GM18868 (cell line): Measurements from ENCODE around the gene KAT7.
"Not testable (repeated sequence)": the region's sequence is repeated elsewhere in the genome, so short reads cannot be mapped to it uniquely, and the experiment has no call there.

Experiments
- ATAC-seq: cut with Tn5 transposase; IDR thresholded peaks from one replicate; pipeline ENCODE4 v1.9.1; 2021; ENCODE audit warnings: mild to moderate bottlenecking, moderate library complexity; ENCODE audit not compliant: unreplicated experiment

The KAT7 gene

DNA sequence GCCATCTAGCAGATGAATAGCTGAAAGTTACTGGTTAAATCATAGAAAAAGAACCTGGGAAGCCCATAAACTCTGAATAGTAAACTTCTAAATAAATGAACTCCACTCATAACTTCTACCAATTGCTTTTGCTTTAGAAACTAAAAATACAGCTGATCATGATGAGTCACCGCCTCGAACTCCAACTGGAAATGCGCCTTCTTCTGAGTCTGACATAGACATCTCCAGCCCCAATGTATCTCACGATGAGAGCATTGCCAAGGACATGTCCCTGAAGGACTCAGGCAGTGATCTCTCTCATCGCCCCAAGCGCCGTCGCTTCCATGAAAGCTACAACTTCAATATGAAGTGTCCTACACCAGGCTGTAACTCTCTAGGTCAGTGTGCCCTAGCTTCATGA, 9.7 kb downstream of the KAT7 start:
- ATAC-seq, result no peak

- ATAC-seq, result no peak
Measured at GRCh38 chr17:49798738-49799137, 10.3 kb downstream of the KAT7 start.

GRCh38 chr17:49809056-49809455, 20.6 kb downstream of the KAT7 start:
- ATAC-seq, result no peak

DNA sequence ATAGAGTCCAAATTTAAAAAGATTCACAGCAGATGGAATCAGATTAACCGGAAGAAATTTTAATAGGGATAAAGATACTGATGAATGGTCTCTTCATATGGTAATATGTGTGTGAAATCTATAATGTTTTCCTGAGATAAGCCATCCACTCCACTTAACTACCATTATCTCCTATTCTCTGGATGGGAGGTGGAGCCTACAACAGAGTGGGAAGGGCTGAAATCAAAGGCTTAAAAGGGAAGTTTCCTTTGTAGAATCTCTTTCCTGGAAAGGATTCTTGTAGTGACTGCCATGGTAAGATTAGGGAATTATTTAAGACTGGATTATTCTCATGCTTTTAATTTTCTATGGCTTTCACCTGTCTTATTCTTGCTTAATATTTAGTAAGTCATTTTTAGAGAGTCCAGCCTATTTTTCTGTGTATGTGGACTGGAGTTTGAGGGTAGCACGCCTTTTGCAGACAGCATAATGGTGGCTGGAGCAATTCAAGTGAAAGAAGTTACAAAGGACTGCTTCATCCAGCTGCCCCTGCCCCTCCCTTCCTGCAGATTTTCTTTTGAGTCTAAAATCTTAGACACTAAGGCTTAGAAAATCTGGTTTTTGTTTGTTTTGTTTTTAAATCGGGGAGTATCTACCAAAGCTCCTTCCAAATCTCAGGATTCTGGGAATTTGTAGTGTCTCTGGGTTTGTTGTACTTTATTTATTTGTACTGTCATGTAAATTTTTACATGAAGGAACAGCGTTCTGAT, 26.5 kb downstream of the KAT7 start:
- ATAC-seq, result no peak

- ATAC-seq, result no peak
Measured at GRCh38 chr17:49815761-49816281, 27.3 kb downstream of the KAT7 start.

GRCh38 chr17:49817993-49818392, 29.5 kb downstream of the KAT7 start:
- no peak for ATAC-seq

GRCh38 chr17:49819138-49819537, 30.7 kb downstream of the KAT7 start:
- ATAC-seq, result no peak

GRCh38 chr17:49819651-49820050, 31.2 kb downstream of the KAT7 start:
- no peak for ATAC-seq

- ATAC-seq, result no peak
Measured at GRCh38 chr17:49820773-49821172, 32.3 kb downstream of the KAT7 start.

- no peak for ATAC-seq
Measured at GRCh38 chr17:49821466-49821865, 33.0 kb downstream of the KAT7 start.

DNA sequence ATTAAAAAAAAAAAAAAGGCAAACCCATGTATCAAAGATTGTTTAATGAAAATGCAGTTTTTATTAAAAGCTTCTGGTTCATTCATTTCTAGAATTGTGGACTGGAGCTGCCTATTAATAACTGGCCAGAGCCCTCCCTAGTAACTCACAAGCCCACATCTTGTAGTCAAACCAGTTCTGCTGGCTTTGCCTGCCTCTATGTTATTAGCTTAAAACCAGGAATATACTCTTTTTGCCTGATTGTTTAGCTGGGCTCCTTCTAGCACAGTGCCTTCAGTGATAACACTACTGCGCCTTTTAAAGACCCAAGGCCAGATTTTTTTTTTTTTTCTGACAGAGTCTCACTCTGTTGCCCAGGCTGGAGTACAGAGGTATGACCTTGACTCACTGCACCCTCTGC, 33.4 kb downstream of the KAT7 start:
- no peak for ATAC-seq

DNA sequence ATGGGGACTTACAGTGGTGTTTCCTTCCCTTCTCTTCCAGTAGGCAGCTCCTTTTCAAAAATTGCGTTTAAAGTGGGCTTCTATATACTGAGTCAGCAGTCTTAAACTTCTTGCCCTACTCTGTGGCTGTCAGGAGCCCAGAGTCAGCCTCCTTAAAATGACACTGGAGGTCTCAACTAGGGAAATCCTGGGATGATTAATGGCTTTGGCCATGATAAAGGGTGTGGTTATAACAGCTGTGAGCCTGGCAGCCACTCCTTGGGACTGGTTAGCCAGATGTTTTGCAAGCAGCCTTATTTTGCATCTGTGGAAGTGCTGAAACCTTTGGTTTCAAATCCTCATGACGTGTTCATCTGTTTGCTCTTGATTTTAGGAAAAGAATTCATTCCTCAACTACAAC, 34.3 kb downstream of the KAT7 start:
- ATAC-seq, result no peak

DNA sequence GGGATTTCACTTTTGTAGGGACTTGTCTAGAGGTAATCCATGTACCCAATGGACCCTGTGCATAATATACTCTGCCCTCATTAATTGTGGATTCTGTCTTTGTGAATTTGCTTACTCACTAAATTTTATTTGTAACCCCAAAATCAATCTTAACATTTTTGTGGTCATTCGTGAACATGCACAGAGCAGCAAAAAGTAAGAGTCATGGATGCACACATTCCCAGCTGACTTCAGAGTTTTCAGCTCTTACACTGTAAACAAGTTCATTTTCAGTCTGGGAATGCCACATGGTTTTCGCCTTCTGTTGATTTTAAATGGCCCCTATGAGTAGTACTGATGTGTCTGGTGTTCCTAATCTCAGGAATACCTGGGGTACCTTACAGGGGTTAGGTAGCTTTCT, 35.1 kb downstream of the KAT7 start:
- ATAC-seq, result no peak

DNA sequence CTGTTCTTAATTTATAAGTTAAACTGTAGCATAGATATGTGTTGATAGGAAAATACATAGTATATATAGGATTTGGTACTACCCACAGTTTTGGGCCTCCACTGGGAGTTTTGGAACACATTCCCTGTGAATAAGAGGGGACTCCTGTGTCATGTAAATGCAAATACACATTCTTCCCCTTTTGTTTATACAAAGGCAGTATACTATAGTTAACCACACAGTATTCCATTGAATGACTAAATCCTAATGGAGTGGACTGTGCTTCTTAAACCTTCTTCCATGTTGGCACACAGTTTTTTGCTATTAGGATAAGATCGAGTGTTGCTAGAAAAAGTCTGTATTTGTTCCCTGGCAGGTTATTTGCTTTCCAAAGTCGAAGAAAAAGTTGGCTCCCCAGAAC, 37.2 kb downstream of the KAT7 start:
- ATAC-seq, result no peak

DNA sequence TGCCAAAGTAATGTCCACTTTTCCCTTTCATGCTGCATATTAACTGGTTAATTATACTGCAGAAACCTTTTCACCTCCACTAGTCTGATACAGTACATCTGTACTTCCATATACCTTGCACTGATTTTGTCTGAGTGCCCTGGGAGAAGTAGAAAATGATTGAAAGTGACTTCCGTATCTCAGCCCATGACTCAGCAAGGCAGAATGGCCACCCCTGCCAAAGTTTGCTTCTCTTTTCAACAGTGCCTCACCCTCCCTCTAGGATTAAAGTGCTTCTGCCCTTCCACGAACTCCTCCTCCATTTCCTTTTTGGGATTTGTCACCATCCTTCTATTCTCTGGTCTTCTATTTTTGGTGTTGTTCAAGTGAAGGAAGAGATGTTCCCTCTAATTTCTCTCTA, 39.8 kb downstream of the KAT7 start:
- ATAC-seq, result not testable (repeated sequence)

GRCh38 chr17:49829026-49829425, 40.5 kb downstream of the KAT7 start:
- no peak for ATAC-seq

DNA sequence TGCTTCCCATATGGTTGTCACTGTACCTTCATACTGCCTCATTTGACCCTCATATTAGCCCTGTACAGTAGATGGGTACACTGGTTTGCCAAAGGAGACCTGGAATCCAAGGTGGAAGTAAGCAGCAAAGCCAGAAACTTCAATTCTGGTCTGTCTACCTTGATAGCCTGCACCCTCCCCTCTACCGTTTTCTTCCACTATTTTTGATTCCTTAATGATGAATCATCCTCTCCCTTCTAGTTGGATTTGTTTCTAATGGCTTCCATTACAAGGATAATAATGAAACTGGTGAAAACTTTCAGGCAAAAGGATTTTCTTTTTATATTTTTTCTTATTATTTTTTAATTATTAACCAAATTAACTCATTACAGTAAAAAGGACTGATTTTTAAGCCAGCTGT, 42.1 kb downstream of the KAT7 start:
- no peak for ATAC-seq

- ATAC-seq, result no peak
Measured at GRCh38 chr17:49832840-49833599, 44.5 kb downstream of the KAT7 start.

- no peak for ATAC-seq
Measured at GRCh38 chr17:49834118-49834743, 45.8 kb downstream of the KAT7 start.

DNA sequence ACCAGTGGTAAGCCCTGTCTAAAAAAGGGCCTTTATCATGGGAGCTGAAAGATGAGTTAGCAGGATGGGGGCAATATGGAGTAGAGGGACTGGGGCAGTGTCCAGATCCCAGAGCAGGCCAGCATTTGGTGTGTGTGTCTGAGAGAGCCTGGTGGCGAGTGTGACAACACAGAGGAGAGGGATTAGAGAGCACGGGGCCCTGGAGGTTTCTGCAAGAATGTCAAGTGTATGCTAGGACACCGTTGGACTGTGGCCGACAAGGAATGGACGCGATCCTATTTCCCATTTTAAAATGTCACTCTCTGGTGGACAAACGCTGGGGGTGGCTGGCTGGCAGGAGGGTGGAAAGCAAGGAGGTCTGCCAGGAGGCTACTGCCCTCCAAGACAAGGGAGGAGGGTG, 47.0 kb downstream of the KAT7 start:
- ATAC-seq, result no peak

- no peak for ATAC-seq
Measured at GRCh38 chr17:49836111-49837030, 47.9 kb downstream of the KAT7 start.
